Stimulated activated CD8-positive, alpha-beta memory T cell treated with anti-CD3 and anti-CD28 coated beads, Interleukin-2, amount 100 ng/mL, for 48 hours (primary cell): Measurements from ENCODE around the gene SMAGP.

Source experiments
- DNase-seq, 2 donors: peaks; one replicate each; pipeline ENCODE4 v3.0.0-alpha.2; 2020; ENCODE audit warnings: low read depth in 2 of 2

The SMAGP gene

GRCh38 chr12:51196547-51196946 lies 73.7 kb downstream of the SMAGP start:
- DNase-seq: no peak

GRCh38 chr12:51195841-51196240 lies 74.4 kb downstream of the SMAGP start:
- DNase-seq: no peak
